NT2/D1 (cell line): ENCODE data around the gene DLG2.

ENCODE experiments used
- DNase-seq: peaks from one replicate; pipeline ENCODE4 v3.0.0-alpha.2; 2011; ENCODE audit warnings: low read depth, low spot score
- H3K27me3 ChIP-seq: 2 replicates; pipeline ENCODE4 v1.6.0; 2011; ENCODE audit warnings: mild to moderate bottlenecking; ENCODE audit not compliant: insufficient read length, insufficient read depth
- H3K36me3 ChIP-seq: 2 replicates; pipeline ENCODE4 v1.6.1; 2011; ENCODE audit warnings: mild to moderate bottlenecking, low read length, mixed read lengths; ENCODE audit not compliant: insufficient read depth, insufficient read length
- H3K4me1 ChIP-seq: 2 replicates; pipeline ENCODE4 v1.5.1; 2011; ENCODE audit not compliant: insufficient read depth, insufficient read length
- H3K4me3 ChIP-seq: 2 replicates; pipeline ENCODE4 v1.5.1; 2011; ENCODE audit warnings: low read depth; ENCODE audit not compliant: insufficient read length
- H3K9ac ChIP-seq: 2 replicates; pipeline ENCODE4 v1.6.0; 2011; ENCODE audit warnings: low read depth; ENCODE audit not compliant: insufficient read length
- H3K9me3 ChIP-seq: 2 replicates; pipeline ENCODE4 v1.5.1; 2011; ENCODE audit warnings: mild to moderate bottlenecking, low read length; ENCODE audit not compliant: insufficient read depth
- SUZ12 ChIP-seq: IDR thresholded peaks from 2 replicates; pipeline ENCODE4 v1.6.1; 2011; ENCODE audit not compliant: insufficient read length, insufficient read depth; ENCODE audit errors: extremely low read depth
- YY1 ChIP-seq: IDR thresholded peaks from 2 replicates; pipeline ENCODE4 v1.6.1; 2011; ENCODE audit not compliant: insufficient read length, insufficient read depth
- ZNF274 ChIP-seq: IDR thresholded peaks from 2 replicates; pipeline ENCODE4 v1.6.1; 2011; ENCODE audit warnings: mild to moderate bottlenecking, low read depth, low read length

DLG2 gene

GRCh38 chr11:83782329-83782728, 1844.8 kb downstream of the DLG2 start:
- H3K4me1 ChIP-seq, result no peaks in the 10 kb centered on the region
- DNase-seq, result no peak
- H3K9me3 ChIP-seq, result no peaks in the 10 kb centered on the region
- no peak overlapping the region for H3K9ac ChIP-seq
- no peaks in the 10 kb centered on the region for H3K27me3 ChIP-seq
- no peak overlapping the region for H3K4me3 ChIP-seq
- H3K36me3 ChIP-seq, result no peaks in the 10 kb centered on the region
- TF ChIP-seq SUZ12, result no peak
- TF ChIP-seq YY1, result no peak
- TF ChIP-seq ZNF274, result no peak

- Histone ChIP-seq H3K4me1 (no peaks in the 10 kb centered on the region), H3K9ac (no peak overlapping the region), H3K36me3 (no peaks in the 10 kb centered on the region), H3K27me3 (no peaks in the 10 kb centered on the region), H3K4me3 (no peak overlapping the region), H3K9me3 (no peaks in the 10 kb centered on the region)
- DNase-seq, result no peak
- TF ChIP-seq SUZ12 (no peak), YY1 (no peak), ZNF274 (no peak)
These were observed 1847.3 kb downstream of the DLG2 start for GRCh38 chr11:83779876-83780275.

- Histone ChIP-seq H3K9ac (no peak overlapping the region), H3K27me3 (no peaks in the 10 kb centered on the region), H3K4me3 (no peak overlapping the region), H3K4me1 (no peaks in the 10 kb centered on the region), H3K36me3 (no peaks in the 10 kb centered on the region), H3K9me3 (no peaks in the 10 kb centered on the region)
- TF ChIP-seq YY1 (no peak), SUZ12 (no peak), ZNF274 (no peak)
- no peak for DNase-seq
These were observed 1848.5 kb downstream of the DLG2 start for GRCh38 chr11:83778596-83778995.

GRCh38 chr11:83773950-83774880, 1852.9 kb downstream of the DLG2 start:
- Histone ChIP-seq H3K36me3 (no peaks in the 10 kb centered on the region), H3K9ac (no peak overlapping the region), H3K4me1 (no peaks in the 10 kb centered on the region), H3K4me3 (no peak overlapping the region), H3K27me3 (no peaks in the 10 kb centered on the region), H3K9me3 (no peaks in the 10 kb centered on the region)
- DNase-seq, result no peak
- TF ChIP-seq ZNF274 (no peak), YY1 (no peak), SUZ12 (no peak)

- H3K9ac ChIP-seq, result no peak overlapping the region
- H3K4me3 ChIP-seq, result no peak overlapping the region
- H3K36me3 ChIP-seq, result no peaks in the 10 kb centered on the region
- TF ChIP-seq ZNF274, result no peak
- no peak for TF ChIP-seq YY1
- no peak for TF ChIP-seq SUZ12
- H3K9me3 ChIP-seq, result no peaks in the 10 kb centered on the region
- no peaks in the 10 kb centered on the region for H3K27me3 ChIP-seq
- no peak for DNase-seq
- no peaks in the 10 kb centered on the region for H3K4me1 ChIP-seq
These were observed 1858.7 kb downstream of the DLG2 start for GRCh38 chr11:83768489-83768888.

- Histone ChIP-seq H3K27me3 (no peaks in the 10 kb centered on the region), H3K9me3 (no peaks in the 10 kb centered on the region), H3K4me1 (no peaks in the 10 kb centered on the region), H3K4me3 (no peak overlapping the region), H3K9ac (no peak overlapping the region), H3K36me3 (no peaks in the 10 kb centered on the region)
- no peak for TF ChIP-seq SUZ12
- no peak for TF ChIP-seq YY1
- no peak for TF ChIP-seq ZNF274
- no peak for DNase-seq
These were observed 1860.2 kb downstream of the DLG2 start for GRCh38 chr11:83766932-83767331.

- H3K9me3 ChIP-seq, result no peaks in the 10 kb centered on the region
- TF ChIP-seq YY1 (no peak), SUZ12 (no peak), ZNF274 (no peak)
- no peaks in the 10 kb centered on the region for H3K36me3 ChIP-seq
- no peak for DNase-seq
- no peaks in the 10 kb centered on the region for H3K27me3 ChIP-seq
- H3K4me1 ChIP-seq, result no peaks in the 10 kb centered on the region
- no peak overlapping the region for H3K4me3 ChIP-seq
- no peak overlapping the region for H3K9ac ChIP-seq
These were observed 1862.5 kb downstream of the DLG2 start for GRCh38 chr11:83764643-83765042.
